HG03103 (cell line): Measurements from ENCODE around the gene LHPP.

Source experiments
- ATAC-seq: cut with Tn5 transposase; IDR thresholded peaks from one replicate; pipeline ENCODE4 v1.9.1; 2021; ENCODE audit warnings: low read depth; ENCODE audit not compliant: unreplicated experiment

The LHPP gene

DNA sequence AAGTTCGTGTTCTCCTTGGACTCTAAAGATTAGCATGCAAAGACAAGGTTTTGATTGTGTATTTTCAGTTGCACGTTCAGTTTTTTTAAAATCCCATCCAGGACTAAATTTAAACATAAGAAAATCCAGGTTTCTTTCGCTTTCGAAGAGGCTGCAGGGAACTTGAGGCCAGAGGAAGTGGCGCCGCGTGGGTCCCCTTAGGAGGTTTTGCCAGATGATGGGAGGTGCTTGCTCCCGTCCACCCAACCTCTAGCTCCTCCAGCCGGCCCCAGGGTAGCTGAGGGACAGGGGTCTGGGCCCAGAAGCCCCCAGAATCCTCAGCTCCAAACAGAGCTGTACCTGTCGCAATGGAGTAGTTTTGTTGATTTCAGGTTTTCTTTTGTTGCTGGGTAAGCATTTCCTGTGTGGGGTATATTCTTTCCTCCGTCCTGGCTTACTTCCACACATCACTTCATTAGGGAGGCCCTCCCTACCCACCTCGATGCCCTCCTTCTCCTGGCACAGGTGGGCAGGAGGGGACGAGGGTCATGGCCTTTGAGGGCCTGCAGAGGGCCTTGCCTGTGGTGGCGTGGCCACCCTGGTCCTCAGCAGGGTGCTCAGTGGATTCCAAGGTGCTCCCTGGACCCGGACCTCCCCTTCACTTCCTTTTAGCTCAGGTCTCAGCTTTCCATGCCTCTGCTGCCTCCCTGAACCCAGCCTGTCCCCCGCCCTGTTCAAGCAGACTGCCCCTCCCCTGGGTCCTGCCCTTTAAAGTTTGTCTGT lies 32.6 kb downstream of the LHPP start:
- ATAC-seq = no peak

DNA sequence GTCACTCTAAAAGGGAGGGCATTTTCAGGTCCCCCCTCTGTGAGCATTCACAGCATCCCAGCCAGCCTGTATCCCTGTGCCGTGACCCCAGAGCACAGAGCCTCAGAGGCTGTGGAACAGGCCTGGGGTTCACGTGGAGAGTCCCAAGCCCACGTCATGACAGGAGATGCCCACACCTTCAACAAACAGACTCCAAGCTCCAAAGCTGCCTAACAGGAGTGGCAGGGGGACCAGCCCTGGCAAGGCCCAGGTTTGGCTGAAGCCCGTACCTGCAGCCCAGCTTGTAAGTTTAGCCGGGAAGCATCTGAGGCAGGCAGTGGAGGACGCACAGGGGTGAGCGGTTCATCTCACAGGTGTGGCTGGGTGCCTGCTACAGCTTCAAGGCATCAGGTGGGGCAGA lies 33.5 kb downstream of the LHPP start:
- no peak for ATAC-seq

DNA sequence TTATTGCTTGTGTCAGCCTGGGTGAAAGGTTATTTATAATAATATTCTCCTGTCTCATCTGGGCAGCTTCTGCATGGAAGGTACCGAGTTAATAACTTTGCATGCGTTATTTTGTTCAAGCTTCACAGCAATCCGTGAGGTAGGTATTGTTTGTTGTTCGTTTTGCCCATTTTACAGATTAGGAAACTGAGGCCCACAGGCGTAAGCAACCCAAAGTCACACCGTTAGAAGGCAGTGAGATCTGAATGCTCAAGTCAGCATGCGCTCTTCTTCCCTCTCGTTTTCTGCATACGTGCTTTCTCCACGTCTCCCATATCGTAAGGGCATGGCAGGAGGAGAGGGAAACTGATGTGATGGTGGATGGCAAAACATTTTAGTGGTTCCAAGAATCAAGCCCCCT lies 34.1 kb downstream of the LHPP start:
- ATAC-seq = no peak

GRCh38 chr10:124496150-124496549 lies 34.5 kb downstream of the LHPP start:
- no peak for ATAC-seq

GRCh38 chr10:124496620-124497019 lies 35.0 kb downstream of the LHPP start:
- ATAC-seq = no peak

DNA sequence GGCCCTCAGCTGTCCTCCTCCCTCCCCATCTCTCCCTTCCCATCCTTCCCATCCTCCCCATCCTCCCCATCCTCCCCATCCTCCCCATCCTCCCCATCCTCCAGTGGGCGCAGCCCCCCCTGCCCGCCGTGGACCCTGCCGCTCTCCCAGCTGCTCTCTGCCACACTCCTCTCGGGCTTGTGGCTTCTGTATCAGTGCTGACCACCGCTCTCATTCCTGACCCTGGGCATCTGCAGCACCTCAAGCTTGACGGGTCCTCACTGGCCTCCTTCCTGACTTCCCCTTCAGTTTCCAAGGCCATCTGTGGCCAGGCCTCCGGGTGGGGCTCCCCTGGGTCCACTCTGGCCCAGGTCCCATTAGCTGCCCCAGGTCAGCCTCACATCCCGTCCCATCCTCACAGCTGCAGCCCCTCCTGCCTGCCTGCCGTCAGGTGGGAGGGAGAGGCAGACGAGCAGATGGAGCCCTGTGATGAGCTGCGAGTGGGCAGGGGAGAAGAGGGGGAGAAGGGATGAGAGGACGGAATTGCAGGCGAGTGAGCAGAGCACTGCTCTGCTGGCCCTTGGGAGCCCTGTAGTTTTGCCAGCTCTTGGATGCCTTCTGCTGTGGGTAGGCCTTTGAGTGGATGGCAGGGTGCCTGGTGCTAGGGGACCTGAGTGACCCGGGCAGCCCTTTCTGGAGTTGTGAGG lies 35.7 kb downstream of the LHPP start:
- no peak for ATAC-seq

DNA sequence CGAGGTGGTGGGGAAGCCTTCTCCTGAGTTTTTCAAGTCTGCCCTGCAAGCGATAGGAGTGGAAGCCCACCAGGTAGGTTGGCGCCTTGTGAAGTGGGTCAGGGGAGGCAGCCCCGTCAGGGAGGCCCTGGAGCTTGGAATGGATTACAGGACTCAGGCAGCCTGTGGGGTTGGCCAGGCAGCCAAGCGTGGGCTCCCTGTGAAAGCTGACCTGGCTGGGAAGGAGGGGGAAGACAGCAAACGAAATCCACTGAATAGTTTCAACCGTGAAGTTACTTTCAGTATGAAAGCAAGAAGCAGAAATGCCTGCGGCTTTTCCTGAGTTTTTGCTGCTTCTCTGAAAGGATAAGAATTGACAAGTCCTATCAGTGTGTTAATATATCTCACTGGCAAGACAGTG lies 36.4 kb downstream of the LHPP start:
- ATAC-seq = no peak

GRCh38 chr10:124500757-124501156 lies 39.1 kb downstream of the LHPP start:
- ATAC-seq = no peak

- ATAC-seq = no peak
These were observed 43.1 kb downstream of the LHPP start for GRCh38 chr10:124504711-124505110.

DNA sequence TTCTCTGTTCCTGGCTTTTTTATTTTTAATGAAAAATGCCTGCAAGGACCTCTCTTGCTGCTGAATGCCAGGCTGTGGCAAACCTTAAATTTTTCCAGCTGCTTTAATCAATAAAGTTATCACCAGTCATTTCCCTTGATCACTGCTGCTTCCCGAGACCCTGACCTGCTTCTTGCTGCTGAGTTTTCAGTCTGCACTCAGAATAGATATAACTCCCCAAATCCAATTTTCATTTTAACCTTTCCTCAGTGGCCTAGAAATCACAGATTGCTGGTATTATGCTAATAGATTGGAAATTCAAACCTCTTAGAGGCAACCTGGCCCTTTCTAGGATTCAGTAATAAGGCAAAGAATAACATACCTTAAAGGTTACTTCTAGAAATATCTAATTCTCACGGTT lies 43.7 kb downstream of the LHPP start:
- no peak for ATAC-seq

GRCh38 chr10:124508070-124508667 lies 46.5 kb downstream of the LHPP start:
- no peak for ATAC-seq

DNA sequence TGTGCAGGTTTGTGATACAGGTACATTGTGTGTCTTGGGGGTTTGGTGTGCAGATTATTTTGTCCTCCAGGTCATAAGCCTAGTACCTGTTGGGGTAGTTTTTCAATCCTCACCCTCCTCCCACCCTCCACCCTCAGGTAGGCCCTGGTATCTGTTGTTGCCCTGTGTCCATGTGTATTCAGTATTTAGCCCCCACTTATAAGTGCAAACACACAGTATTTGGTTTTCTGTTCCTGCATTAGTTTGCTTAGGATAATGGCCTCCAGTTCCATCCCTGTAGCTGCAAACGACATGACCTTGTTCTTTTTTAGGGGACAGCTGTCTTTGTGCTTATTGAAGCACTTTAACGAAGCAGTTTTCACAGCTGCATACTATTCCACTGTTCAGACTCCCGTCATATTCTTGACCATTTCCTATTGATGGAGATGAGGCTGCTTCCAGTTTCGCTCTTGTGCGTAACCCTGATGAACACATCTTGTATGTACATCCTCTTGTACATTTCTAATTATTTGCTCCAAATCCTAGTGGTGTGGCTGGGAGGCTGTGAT lies 47.4 kb downstream of the LHPP start:
- no peak for ATAC-seq

GRCh38 chr10:124509880-124510632 lies 48.4 kb downstream of the LHPP start:
- no peak for ATAC-seq

GRCh38 chr10:124510759-124511158 lies 49.1 kb downstream of the LHPP start:
- no peak for ATAC-seq

DNA sequence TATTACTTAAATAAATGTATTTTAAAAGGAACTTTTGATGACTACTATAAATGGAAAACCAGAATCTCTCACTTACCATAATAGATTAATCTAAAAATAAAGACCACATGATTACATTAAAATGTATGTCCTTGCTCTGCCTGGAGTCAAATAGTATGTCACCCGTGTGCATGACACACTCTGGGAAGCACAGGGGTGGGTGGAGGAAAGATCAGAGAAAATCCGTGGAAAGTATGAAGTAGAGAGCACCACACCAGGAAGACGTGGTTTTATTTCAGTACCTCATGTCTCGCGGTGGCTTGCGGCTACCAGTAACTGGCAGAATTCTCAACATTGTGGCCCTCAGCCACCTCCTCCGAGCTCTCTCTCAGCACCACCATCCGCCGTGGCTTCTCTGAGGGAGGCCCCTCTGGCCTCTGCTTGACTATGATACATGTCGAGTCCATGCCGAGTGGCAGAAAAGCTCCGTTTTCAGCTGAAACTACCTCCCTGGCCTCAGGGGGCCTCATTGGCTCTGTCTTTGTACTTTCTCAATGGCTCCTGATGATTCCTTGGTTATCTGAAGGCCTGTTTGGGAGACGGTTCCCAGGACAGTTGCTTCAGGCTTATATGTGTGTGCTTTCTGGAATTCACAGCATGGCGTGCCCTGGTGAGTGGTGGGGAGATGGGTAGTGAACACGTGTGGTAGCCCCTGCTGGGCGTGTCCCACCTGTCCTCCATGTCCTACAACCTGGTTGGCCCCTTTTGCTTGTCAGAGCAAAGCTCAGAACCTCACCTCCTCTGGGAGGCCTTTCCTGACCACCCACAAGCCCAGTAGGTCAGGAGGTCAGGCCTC lies 49.8 kb downstream of the LHPP start:
- no peak for ATAC-seq

DNA sequence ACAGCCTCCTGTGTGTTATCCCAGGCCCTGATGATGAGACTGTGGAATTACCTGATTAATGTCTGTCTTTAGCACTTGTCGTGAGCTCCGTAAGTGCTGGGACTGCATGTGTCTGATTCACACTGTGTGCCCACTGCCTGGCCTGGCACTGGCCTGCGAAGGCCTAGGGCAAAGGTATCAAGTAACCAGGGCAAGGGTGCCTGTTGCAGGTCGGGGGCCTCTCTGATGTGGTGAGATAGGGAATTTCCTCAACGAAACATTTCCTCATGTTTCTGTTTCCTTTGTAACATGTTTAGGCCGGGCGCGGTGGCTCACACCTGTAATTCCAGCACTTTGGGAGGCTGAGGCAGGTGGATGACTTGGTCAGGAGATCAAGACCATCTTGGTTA lies 50.4 kb downstream of the LHPP start:
- ATAC-seq = no peak

- no peak for ATAC-seq
These were observed 51.0 kb downstream of the LHPP start for GRCh38 chr10:124512600-124512999.

- ATAC-seq = no peak
These were observed 53.8 kb downstream of the LHPP start for GRCh38 chr10:124515244-124515970.

DNA sequence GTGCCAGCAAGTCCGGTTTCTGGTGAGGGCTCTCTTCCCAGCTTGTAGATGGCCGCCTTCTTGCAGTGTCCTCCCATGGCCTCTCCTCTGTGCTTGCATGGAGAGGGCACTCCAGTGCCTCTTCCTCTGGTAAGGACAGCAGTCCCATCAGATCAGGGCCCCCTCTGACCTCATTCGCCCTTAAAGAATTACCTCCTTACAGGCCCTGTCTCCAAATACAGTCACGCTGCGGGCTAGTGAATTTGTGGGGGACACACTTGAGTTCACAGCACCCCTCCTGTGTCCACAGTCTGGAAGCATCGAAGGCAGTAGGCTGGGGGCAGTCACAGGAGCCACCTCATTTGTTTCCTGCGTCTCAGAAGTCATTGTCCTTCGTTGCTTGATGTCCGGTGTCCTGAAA lies 54.6 kb downstream of the LHPP start:
- no peak for ATAC-seq
